Smooth muscle cell (in vitro differentiated cells): Measurements from ENCODE around the gene VTI1A. TPM values are rescaled to one million over a fixed set of nuclear protein-coding genes. Genes with fewer than 3 reads are reported as not detected.

Source experiments
- DNase-seq: peaks from one replicate; lab custom pipeline; 2025; ENCODE audit not compliant: unreplicated experiment; lab: John Stamatoyannopoulos, UW
- H2AFZ ChIP-seq: fragments of 200-600 bp; sonication (generic); 2 replicates; pipeline ENCODE4 v1.6.0; 2016; ENCODE audit warnings: antibody characterized with exemption, low read depth, mild to moderate bottlenecking
- H3F3A ChIP-seq: fragments of 200-600 bp; sonication (generic); 2 replicates; pipeline ENCODE4 v1.6.0; 2017; ENCODE audit warnings: antibody characterized with exemption, low read depth
- H3K27ac ChIP-seq: fragments of 200-600 bp; sonication (generic); 2 replicates; pipeline ENCODE4 v1.5.1; 2016; ENCODE audit warnings: low read depth, mild to moderate bottlenecking
- H3K27me3 ChIP-seq: fragments of 200-600 bp; sonication (generic); 2 replicates; pipeline ENCODE4 v1.6.1; 2016; ENCODE audit warnings: low read depth, mild to moderate bottlenecking
- H3K36me3 ChIP-seq: fragments of 200-600 bp; sonication (generic); 2 replicates; pipeline ENCODE4 v1.5.1; 2016; ENCODE audit warnings: low read depth
- H3K4me1 ChIP-seq: fragments of 200-600 bp; sonication (generic); 2 replicates; pipeline ENCODE4 v1.5.1; 2016; ENCODE audit warnings: low read depth
- H3K4me2 ChIP-seq: fragments of 200-600 bp; sonication (generic); 2 replicates; pipeline ENCODE4 v1.6.0; 2016; ENCODE audit warnings: mild to moderate bottlenecking
- H3K4me3 ChIP-seq: fragments of 200-600 bp; sonication (generic); 2 replicates; pipeline ENCODE4 v1.5.1; 2016; ENCODE audit warnings: mild to moderate bottlenecking
- H3K79me2 ChIP-seq: fragments of 200-600 bp; sonication (generic); 2 replicates; pipeline ENCODE4 v1.6.0; 2016; ENCODE audit warnings: low read depth, mild to moderate bottlenecking
- H3K9ac ChIP-seq: fragments of 200-600 bp; sonication (generic); 2 replicates; pipeline ENCODE4 v1.6.0; 2016; ENCODE audit warnings: low read depth
- H3K9me3 ChIP-seq: fragments of 200-600 bp; sonication (generic); replicated peaks from 2 replicates; pipeline ENCODE4 v1.5.1; 2016; ENCODE audit warnings: low read depth
- H4K20me1 ChIP-seq: fragments of 200-600 bp; sonication (generic); 2 replicates; pipeline ENCODE4 v1.6.0; 2016; ENCODE audit warnings: low read depth
- CTCF ChIP-seq: fragments of 200-600 bp; sonication (generic); IDR thresholded peaks from 2 replicates; pipeline ENCODE4 v1.5.1; 2017; ENCODE audit warnings: borderline replicate concordance, mild to moderate bottlenecking, antibody characterized with exemption; ENCODE audit not compliant: insufficient read depth, poor library complexity, severe bottlenecking
- WGBS: methylation state at CpG from one replicate; pipeline ENCODE4 v1.1.7; 2016; ENCODE audit warnings: low lambda C conversion rate; 5-methylcytosine and 5-hydroxymethylcytosine counted together
- polyA plus RNA-seq: library from polyadenylated mRNA; unstranded; fragments of >200 nt; fragmentation: Nextera tagmentation; extraction: Ambion mirVana; gene quantifications from 2 replicates; pipeline ENCODE4 v1.2.1, GENCODE V29; 2016
- total RNA-seq: library from RNA; depleted of rRNA; stranded (reverse); fragments of >200 nt; gene quantifications from 2 replicates; pipeline ENCODE4 v1.2.3, GENCODE V29; 2014

Gene VTI1A
- total and polyA plus RNA-seq, 2 experiments from 2014 or later: 14.0 to 21.8 TPM

GRCh38 chr10:112502536-112502935 lies 55.5 kb downstream of the VTI1A start:
- no peaks in the 10 kb centered on the region for H3K4me1 ChIP-seq
- H3K36me3 ChIP-seq: no peaks in the 10 kb centered on the region
- H2AFZ ChIP-seq: no peak overlapping the region
- H3F3A ChIP-seq: no peaks in the 10 kb centered on the region
- no peaks in the 10 kb centered on the region for H3K9me3 ChIP-seq
- H3K4me3 ChIP-seq: no peak overlapping the region
- DNase-seq: no peak
- TF ChIP-seq CTCF: no peak
- peaks cover 7% of the 10 kb centered on the region for H3K79me2 ChIP-seq
- WGBS: 94% methylated on average over 2 of the region's 2 CpGs
- no peak overlapping the region for H3K9ac ChIP-seq
- H3K27me3 ChIP-seq: no peaks in the 10 kb centered on the region
- H4K20me1 ChIP-seq: peaks cover 25% of the 10 kb centered on the region
- no peak overlapping the region for H3K4me2 ChIP-seq
- H3K27ac ChIP-seq: no peak overlapping the region

- Histone ChIP-seq H3K4me1 (peaks cover 7% of the 10 kb centered on the region), H3K4me2 (no peak overlapping the region), H4K20me1 (peaks cover 27% of the 10 kb centered on the region), H3K9ac (no peak overlapping the region), H3K4me3 (no peak overlapping the region), H3K27ac (no peak overlapping the region), H3K36me3 (no peaks in the 10 kb centered on the region), H3K9me3 (no peaks in the 10 kb centered on the region), H2AFZ (no peak overlapping the region), H3F3A (no peaks in the 10 kb centered on the region), H3K79me2 (peaks cover 7% of the 10 kb centered on the region), H3K27me3 (no peaks in the 10 kb centered on the region)
- WGBS: 97% methylated on average over 2 of the region's 2 CpGs
- TF ChIP-seq CTCF: no peak
- no peak for DNase-seq
Measured at GRCh38 chr10:112503643-112504042, 56.6 kb downstream of the VTI1A start.

GRCh38 chr10:112507046-112507445 lies 60.0 kb downstream of the VTI1A start:
- Histone ChIP-seq H3K79me2 (peaks cover 7% of the 10 kb centered on the region), H3K9ac (no peak overlapping the region), H3K27ac (no peak overlapping the region), H3K4me3 (no peak overlapping the region), H2AFZ (no peak overlapping the region), H3K4me1 (peaks cover 7% of the 10 kb centered on the region), H3K27me3 (no peaks in the 10 kb centered on the region), H3F3A (no peaks in the 10 kb centered on the region), H3K9me3 (no peaks in the 10 kb centered on the region), H3K4me2 (no peak overlapping the region), H4K20me1 (peaks cover 30% of the 10 kb centered on the region), H3K36me3 (no peaks in the 10 kb centered on the region)
- WGBS: 60% methylated on average over 4 of the region's 4 CpGs
- DNase-seq: no peak
- no peak for TF ChIP-seq CTCF

GRCh38 chr10:112507988-112508387 lies 61.0 kb downstream of the VTI1A start:
- Histone ChIP-seq H2AFZ (no peak overlapping the region), H3K4me3 (no peak overlapping the region), H3K27ac (no peak overlapping the region), H3K36me3 (no peaks in the 10 kb centered on the region), H4K20me1 (peaks cover 30% of the 10 kb centered on the region), H3K9ac (no peak overlapping the region), H3K27me3 (no peaks in the 10 kb centered on the region), H3K4me2 (no peak overlapping the region), H3K4me1 (peaks cover 7% of the 10 kb centered on the region), H3K79me2 (peaks cover 9% of the 10 kb centered on the region), H3K9me3 (no peaks in the 10 kb centered on the region), H3F3A (no peaks in the 10 kb centered on the region)
- DNase-seq: no peak
- 78% methylated on average over 4 of the region's 4 CpGs for WGBS
- no peak for TF ChIP-seq CTCF
